WTC11 (cell line): ENCODE measurements around the gene EYS. TPM values are rescaled to one million over a fixed set of nuclear protein-coding genes. Genes with fewer than 3 reads are reported as not detected.

ENCODE experiments used
- ATAC-seq: fragments of 200-7000 bp; cut with Tn5 transposase; 2 replicates; pipeline ENCODE4 v1.10.0; 2021; ENCODE audit warnings: mild to moderate bottlenecking, moderate library complexity
- CTCF ChIA-PET: fragments of 300-600 bp; sonication (Branson Sonifier 250); formaldehyde crosslinking; loops from one replicate; lab custom pipeline; 2021; ENCODE audit warnings: antibody characterized with exemption; lab: Charles Lee
- POLR2A ChIA-PET: fragments of 350-600 bp; sonication (Branson Sonifier 250); formaldehyde crosslinking; loops from one replicate; lab custom pipeline; 2021; ENCODE audit warnings: antibody characterized with exemption; lab: Charles Lee
- DNase-seq: peaks from one replicate; pipeline ENCODE4 v3.0.0; 2021; ENCODE audit warnings: low spot score
- H3K27ac Mint-ChIP-seq: 2 replicates; pipeline ENCODE4 v1.8.0; 2021; ENCODE audit warnings: mixed read lengths
- H3K27me3 Mint-ChIP-seq: 2 replicates; pipeline ENCODE4 v1.8.0; 2021; ENCODE audit warnings: low read depth, mild to moderate bottlenecking, moderate library complexity, mixed read lengths
- H3K36me3 Mint-ChIP-seq: 2 replicates; pipeline ENCODE4 v1.8.0; 2021; ENCODE audit warnings: mixed read lengths
- H3K4me1 Mint-ChIP-seq: 2 replicates; pipeline ENCODE4 v1.8.0; 2022; ENCODE audit warnings: mixed read lengths
- H3K4me3 Mint-ChIP-seq: 2 replicates; pipeline ENCODE4 v1.8.0; 2021; ENCODE audit warnings: mild to moderate bottlenecking, moderate library complexity, mixed read lengths
- H3K9me3 Mint-ChIP-seq: 2 replicates; pipeline ENCODE4 v1.8.0; 2021; ENCODE audit warnings: mixed read lengths
- ARID4B ChIP-seq: sonication (generic); formaldehyde crosslinking; IDR thresholded peaks from 2 replicates; pipeline ENCODE4 v1.8.0; 2023; ENCODE audit warnings: missing genetic modification reagents, mild to moderate bottlenecking, borderline replicate concordance
- ATF1 ChIP-seq: sonication (generic); formaldehyde crosslinking; IDR thresholded peaks from 2 replicates; pipeline ENCODE4 v1.8.1; 2023; ENCODE audit warnings: mild to moderate bottlenecking, moderate library complexity, missing genetic modification reagents
- ATF2 ChIP-seq: sonication (generic); formaldehyde crosslinking; IDR thresholded peaks from 2 replicates; pipeline ENCODE4 v1.8.1; 2022; ENCODE audit warnings: low read depth, missing genetic modification reagents, borderline replicate concordance
- ATF6 ChIP-seq: sonication (generic); formaldehyde crosslinking; IDR thresholded peaks from 2 replicates; pipeline ENCODE4 v1.8.1; 2023; ENCODE audit warnings: mild to moderate bottlenecking, missing genetic modification reagents
- ETV6 ChIP-seq: sonication (generic); formaldehyde crosslinking; IDR thresholded peaks from 2 replicates; pipeline ENCODE4 v1.8.1; 2022; ENCODE audit warnings: mild to moderate bottlenecking, missing genetic modification reagents
- GRHL2 ChIP-seq: fragments of 250-450 bp; sonication (Bioruptor Pico); IDR thresholded peaks from 2 replicates; pipeline ENCODE4 v1.8.0; 2022; ENCODE audit warnings: mild to moderate bottlenecking, moderate library complexity; ENCODE audit not compliant: insufficient replicate concordance, severe bottlenecking
- IRF1 ChIP-seq: sonication (generic); formaldehyde crosslinking; IDR thresholded peaks from 2 replicates; pipeline ENCODE4 v1.8.0; 2023; ENCODE audit warnings: missing genetic modification reagents
- JAZF1 ChIP-seq: fragments of 250-450 bp; sonication (Bioruptor Pico); IDR thresholded peaks from 2 replicates; pipeline ENCODE4 v1.9.0; 2021; ENCODE audit warnings: moderate library complexity, mild to moderate bottlenecking, inconsistent platforms
- MXD4 ChIP-seq: fragments of 250-450 bp; sonication (Bioruptor Pico); IDR thresholded peaks from 2 replicates; pipeline ENCODE4 v1.8.0; 2021; ENCODE audit warnings: mild to moderate bottlenecking, moderate library complexity, borderline replicate concordance
- MYBL2 ChIP-seq: sonication (generic); formaldehyde crosslinking; IDR thresholded peaks from 2 replicates; pipeline ENCODE4 v1.8.1; 2023; ENCODE audit warnings: mild to moderate bottlenecking, moderate library complexity, missing genetic modification reagents
- PRRX2 ChIP-seq: fragments of 250-450 bp; sonication (Bioruptor Pico); IDR thresholded peaks from 2 replicates; pipeline ENCODE4 v1.8.0; 2021; ENCODE audit warnings: mild to moderate bottlenecking
- RELA ChIP-seq: sonication (generic); formaldehyde crosslinking; IDR thresholded peaks from 2 replicates; pipeline ENCODE4 v1.8.1; 2022; ENCODE audit warnings: missing genetic modification reagents, mild to moderate bottlenecking, borderline replicate concordance
- USF1 ChIP-seq: sonication (generic); formaldehyde crosslinking; IDR thresholded peaks from 2 replicates; pipeline ENCODE4 v1.8.0; 2022; ENCODE audit warnings: mild to moderate bottlenecking, missing genetic modification reagents
- ZBTB43 ChIP-seq: sonication (generic); formaldehyde crosslinking; IDR thresholded peaks from 2 replicates; pipeline ENCODE4 v1.8.1; 2023; ENCODE audit warnings: mild to moderate bottlenecking, missing genetic modification reagents
- ZNF232 ChIP-seq: sonication (generic); formaldehyde crosslinking; IDR thresholded peaks from 2 replicates; pipeline ENCODE4 v1.8.0; 2022; ENCODE audit warnings: mild to moderate bottlenecking, missing genetic modification reagents
- total RNA-seq: library from RNA; stranded (reverse); gene quantifications from 3 replicates; pipeline ENCODE4 v1.2.3, GENCODE V29; 2021
- TF ChIP-seq, protein P1 (sequence below): sonication (generic); formaldehyde crosslinking; IDR thresholded peaks from 2 replicates; pipeline ENCODE4 v1.8.0; 2022; ENCODE audit warnings: mild to moderate bottlenecking, missing genetic modification reagents
- TF ChIP-seq, protein P2 (sequence below): sonication (generic); formaldehyde crosslinking; IDR thresholded peaks from 2 replicates; pipeline ENCODE4 v1.8.0; 2023; ENCODE audit warnings: mild to moderate bottlenecking, missing genetic modification reagents
- TF ChIP-seq, protein P3 (sequence below): sonication (generic); formaldehyde crosslinking; IDR thresholded peaks from 2 replicates; pipeline ENCODE4 v1.8.0; 2022; ENCODE audit warnings: mild to moderate bottlenecking, missing genetic modification reagents

Gene EYS
- total RNA-seq, 1 experiment from 2014 or later = not detected

DNA sequence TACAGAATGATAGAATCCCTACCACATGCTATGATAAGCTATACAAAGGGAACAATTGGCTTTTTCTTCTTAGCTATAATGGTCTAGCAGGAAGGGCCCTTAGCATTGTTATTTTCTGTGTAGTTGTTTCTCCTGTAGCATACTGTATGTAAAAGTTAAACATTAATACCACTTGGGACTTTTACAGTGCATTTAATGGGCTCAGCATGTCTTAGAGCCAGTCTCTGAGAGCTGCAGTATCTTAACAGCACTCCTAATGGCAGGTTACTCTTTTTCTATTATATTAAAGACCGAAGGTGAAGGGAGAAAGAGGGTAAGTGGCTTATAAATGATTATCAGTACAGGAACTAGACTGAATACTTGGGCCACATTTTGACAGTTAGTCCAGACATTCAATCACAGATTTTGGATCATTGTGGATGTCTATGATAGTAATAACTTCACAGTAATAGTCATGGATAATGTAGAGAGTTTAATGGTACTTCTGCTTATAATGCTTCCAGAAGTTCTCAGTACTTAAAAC is 1780.7 kb downstream of the EYS start (continued):
- no peak for TF ChIP-seq USF1
- TF ChIP-seq MXD4 (CRISPR knock-in tag) = no peak
- no peak for TF ChIP-seq RELA (CRISPR knock-in tag)
- TF ChIP-seq ARID4B (CRISPR knock-in tag) = no peak
- no peak for TF ChIP-seq ATF2 (CRISPR knock-in tag)
- no peak for TF ChIP-seq GRHL2
- TF ChIP-seq MYBL2 (CRISPR knock-in tag) = no peak
- TF ChIP-seq, all 79 proteins: peak for 0

DNA sequence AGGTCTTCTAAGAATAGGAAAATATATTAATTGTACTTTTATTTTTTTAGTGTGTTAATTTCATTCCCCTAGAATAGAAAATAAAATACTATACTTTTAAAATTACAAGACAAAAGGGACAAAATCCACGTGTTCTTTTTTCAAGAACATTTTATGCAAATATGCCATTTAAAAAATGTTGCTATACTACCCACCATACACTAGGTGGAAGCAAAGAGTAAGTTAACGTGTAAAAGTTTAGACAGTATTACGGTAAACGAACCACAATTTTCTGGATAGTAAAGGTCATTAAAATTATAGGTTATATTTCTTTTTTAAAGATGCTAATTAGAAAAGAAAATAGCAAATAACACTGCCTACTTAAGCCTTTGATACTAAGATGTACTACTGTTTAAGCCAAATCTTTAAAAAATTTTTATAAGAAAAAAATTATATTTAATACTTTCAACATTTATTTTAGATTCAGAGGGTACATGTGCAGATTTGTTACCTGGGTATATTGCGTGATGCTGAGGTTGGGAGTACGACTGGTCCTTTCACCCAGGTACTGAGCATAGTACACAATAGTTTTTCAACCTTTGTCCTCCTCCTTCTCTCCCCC is 1783.8 kb downstream of the EYS start:
- Mint-ChIP-seq H3K4me3 (no peak overlapping the region), H3K9me3 (no peaks in the 10 kb centered on the region), H3K27ac (no peak overlapping the region), H3K27me3 (no peaks in the 10 kb centered on the region; the same call in 1 of the 2 replicates), H3K4me1 (no peaks in the 10 kb centered on the region), H3K36me3 (no peaks in the 10 kb centered on the region)
- CTCF ChIA-PET = no interaction called here
- POLR2A ChIA-PET = no interaction called here
- no peak for DNase-seq
- ATAC-seq = peak; percentile 50
- TF ChIP-seq IRF1 (CRISPR knock-in tag) = no peak
- TF ChIP-seq ATF1 (CRISPR knock-in tag) = no peak
- TF ChIP-seq ETV6 = no peak
- TF ChIP-seq, protein P1, sequence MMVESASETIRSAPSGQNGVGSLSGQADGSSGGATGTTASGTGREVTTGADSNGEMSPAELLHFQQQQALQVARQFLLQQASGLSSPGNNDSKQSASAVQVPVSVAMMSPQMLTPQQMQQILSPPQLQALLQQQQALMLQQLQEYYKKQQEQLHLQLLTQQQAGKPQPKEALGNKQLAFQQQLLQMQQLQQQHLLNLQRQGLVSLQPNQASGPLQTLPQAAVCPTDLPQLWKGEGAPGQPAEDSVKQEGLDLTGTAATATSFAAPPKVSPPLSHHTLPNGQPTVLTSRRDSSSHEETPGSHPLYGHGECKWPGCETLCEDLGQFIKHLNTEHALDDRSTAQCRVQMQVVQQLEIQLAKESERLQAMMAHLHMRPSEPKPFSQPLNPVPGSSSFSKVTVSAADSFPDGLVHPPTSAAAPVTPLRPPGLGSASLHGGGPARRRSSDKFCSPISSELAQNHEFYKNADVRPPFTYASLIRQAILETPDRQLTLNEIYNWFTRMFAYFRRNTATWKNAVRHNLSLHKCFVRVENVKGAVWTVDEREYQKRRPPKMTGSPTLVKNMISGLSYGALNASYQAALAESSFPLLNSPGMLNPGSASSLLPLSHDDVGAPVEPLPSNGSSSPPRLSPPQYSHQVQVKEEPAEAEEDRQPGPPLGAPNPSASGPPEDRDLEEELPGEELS (CRISPR knock-in tag) = no peak
- no peak for TF ChIP-seq ZBTB43 (CRISPR knock-in tag)
- TF ChIP-seq JAZF1 = no peak
- TF ChIP-seq ATF6 (CRISPR knock-in tag) = no peak
- TF ChIP-seq, protein P2, sequence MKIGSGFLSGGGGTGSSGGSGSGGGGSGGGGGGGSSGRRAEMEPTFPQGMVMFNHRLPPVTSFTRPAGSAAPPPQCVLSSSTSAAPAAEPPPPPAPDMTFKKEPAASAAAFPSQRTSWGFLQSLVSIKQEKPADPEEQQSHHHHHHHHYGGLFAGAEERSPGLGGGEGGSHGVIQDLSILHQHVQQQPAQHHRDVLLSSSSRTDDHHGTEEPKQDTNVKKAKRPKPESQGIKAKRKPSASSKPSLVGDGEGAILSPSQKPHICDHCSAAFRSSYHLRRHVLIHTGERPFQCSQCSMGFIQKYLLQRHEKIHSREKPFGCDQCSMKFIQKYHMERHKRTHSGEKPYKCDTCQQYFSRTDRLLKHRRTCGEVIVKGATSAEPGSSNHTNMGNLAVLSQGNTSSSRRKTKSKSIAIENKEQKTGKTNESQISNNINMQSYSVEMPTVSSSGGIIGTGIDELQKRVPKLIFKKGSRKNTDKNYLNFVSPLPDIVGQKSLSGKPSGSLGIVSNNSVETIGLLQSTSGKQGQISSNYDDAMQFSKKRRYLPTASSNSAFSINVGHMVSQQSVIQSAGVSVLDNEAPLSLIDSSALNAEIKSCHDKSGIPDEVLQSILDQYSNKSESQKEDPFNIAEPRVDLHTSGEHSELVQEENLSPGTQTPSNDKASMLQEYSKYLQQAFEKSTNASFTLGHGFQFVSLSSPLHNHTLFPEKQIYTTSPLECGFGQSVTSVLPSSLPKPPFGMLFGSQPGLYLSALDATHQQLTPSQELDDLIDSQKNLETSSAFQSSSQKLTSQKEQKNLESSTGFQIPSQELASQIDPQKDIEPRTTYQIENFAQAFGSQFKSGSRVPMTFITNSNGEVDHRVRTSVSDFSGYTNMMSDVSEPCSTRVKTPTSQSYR (CRISPR knock-in tag) = no peak
- no peak for TF ChIP-seq ZNF232 (CRISPR knock-in tag)
- TF ChIP-seq, protein P3, sequence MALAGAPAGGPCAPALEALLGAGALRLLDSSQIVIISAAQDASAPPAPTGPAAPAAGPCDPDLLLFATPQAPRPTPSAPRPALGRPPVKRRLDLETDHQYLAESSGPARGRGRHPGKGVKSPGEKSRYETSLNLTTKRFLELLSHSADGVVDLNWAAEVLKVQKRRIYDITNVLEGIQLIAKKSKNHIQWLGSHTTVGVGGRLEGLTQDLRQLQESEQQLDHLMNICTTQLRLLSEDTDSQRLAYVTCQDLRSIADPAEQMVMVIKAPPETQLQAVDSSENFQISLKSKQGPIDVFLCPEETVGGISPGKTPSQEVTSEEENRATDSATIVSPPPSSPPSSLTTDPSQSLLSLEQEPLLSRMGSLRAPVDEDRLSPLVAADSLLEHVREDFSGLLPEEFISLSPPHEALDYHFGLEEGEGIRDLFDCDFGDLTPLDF (CRISPR knock-in tag) = no peak
- no peak for TF ChIP-seq PRRX2 (CRISPR knock-in tag)
